Epidermal melanocyte (primary cell): ENCODE results near the gene MICU1.
"Not testable (repeated sequence)": the region's sequence is repeated elsewhere in the genome, so short reads cannot be mapped to it uniquely, and the experiment has no call there.

ENCODE experiments used
- DNase-seq: peaks from one replicate; pipeline ENCODE4 v3.0.0; 2011; ENCODE audit warnings: low spot score; ENCODE audit not compliant: insufficient read length

Gene MICU1

DNA sequence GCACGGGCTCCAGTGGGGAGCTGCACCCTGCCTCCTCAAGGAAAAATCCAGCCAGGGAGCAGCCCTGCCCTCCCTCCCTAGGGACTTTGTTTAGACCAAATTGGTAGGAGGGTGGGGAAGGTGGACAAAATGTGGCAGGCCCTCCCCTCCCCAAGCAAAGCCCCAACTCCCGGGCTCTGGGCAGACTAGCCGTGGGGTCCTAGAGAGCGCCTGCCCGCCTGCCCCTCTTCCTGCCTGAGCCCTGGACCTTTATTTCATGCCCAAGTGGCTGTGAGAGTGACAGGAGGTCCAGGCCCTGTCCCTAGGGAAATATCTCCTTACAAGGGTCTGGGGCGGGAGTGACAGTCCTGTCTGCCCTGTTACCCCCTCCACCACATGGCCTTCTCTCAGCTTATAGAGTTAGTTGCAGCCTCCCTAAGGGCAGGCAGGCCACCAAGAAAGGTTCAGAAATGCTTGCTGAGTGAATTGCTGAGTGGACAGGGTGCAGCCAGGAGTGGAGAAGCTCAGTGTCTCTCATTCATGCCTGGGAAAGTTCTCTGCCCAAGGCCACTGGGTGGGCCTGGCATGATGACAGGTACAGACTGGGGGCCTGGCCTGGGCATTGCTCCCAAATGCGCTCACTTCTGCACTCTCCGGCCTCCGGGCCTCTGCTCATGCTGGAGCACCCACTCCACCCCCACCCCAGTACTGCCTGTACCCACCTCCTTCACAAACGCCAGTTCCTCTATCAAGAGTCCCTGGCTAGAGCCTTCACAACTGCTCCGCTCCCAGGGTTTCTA lies 296.4 kb downstream of the MICU1 start:
- no peak for DNase-seq

DNA sequence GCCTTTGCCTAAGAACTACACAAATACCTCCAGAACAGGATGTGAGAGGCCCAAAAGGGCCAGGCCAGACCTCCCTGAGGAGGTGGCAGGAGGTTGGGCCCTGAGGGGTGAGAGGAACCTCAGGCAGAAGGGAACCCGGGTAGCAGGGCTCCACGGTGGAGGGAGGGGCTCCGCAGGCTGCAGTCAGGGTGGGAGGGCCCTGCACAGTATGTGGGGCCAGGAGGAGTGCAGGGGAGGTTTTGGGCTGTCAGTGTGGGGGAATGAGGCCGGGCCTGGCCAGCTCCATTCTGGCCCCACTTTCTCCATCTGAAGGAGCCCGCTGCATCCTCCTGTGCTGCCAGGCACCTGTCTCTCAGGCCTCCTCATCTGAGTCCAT lies 297.1 kb downstream of the MICU1 start:
- DNase-seq: no peak

DNA sequence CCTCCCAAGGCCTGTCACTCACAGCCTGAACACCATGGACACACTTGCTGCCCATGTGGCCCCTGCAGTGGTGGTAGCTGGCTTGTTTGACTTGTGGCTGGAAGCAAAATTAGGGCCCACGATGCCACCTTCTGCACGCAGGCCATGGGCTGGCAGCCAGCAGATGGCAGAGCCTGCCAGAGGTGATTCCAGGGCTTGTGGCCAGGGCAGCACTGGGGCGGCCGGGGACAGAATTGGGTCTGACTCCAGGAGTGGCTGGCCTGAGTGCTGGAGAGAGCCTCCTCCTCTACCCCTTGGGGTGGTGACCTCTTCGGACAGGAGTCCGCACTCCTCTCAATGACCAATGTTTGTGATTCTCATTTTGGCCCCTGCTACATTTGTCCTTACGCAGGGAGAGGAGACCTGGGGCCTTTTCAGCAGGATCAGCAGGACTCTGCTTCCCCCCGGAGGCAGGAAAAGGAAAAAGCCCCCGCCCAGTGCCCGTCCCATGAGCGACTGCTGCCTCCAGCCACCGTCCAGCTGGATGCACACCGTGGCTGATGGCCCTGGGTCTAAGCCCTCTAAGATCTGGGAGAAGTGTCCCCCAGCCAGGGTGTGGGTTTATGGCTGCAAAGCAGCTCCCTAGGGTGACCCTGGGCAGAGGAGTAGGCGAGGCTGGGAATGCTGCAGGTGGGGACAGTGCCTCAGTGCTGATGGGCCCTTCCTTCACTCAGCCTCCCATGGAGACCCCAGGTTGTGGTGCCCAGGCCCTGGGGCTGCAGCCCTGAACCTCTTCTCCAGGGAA lies 297.6 kb downstream of the MICU1 start:
- DNase-seq: no peak

DNA sequence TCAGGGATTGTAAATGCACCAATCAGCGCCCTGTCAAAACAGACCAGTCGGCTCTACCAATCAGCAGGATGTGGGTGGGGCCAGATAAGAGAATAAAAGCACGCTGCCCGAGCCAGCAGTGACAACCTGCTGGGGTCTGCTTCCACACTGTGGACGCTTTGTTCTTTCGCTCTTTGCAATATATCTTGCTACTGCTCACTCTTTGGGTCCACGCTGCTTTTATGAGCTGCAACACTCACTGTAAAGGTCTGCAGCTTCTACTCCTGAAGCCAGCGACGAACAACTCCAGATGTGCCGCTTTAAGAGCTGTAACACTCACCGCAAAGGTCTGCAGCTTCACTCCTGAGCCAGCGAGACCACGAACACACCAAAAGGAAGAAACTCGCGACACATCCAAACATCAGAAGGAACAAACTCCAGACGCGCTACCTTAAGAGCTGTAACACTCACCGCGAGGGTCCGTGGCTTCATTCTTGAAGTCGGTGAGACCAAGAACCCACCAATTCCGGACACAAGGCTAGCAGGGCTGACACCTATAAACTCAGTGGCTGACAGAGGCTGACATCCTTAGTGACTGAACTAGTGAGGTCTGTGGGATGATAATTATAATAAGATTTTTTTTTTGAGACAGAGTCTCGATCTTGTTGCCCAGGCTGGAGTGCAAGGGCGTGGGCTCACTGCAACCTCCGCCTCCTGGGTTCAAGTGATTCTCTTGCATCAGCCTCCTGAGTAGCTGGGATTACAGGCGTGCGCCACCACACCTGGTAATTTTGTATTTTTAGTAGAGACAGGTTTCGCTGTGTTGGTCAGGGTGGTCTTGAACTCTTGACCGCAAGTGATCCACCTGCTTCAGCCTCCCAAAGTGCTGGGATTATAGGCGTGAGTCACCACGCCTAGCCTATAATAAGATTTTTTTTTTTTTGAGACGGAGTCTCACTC lies 298.9 kb downstream of the MICU1 start:
- DNase-seq: not testable (repeated sequence)

DNA sequence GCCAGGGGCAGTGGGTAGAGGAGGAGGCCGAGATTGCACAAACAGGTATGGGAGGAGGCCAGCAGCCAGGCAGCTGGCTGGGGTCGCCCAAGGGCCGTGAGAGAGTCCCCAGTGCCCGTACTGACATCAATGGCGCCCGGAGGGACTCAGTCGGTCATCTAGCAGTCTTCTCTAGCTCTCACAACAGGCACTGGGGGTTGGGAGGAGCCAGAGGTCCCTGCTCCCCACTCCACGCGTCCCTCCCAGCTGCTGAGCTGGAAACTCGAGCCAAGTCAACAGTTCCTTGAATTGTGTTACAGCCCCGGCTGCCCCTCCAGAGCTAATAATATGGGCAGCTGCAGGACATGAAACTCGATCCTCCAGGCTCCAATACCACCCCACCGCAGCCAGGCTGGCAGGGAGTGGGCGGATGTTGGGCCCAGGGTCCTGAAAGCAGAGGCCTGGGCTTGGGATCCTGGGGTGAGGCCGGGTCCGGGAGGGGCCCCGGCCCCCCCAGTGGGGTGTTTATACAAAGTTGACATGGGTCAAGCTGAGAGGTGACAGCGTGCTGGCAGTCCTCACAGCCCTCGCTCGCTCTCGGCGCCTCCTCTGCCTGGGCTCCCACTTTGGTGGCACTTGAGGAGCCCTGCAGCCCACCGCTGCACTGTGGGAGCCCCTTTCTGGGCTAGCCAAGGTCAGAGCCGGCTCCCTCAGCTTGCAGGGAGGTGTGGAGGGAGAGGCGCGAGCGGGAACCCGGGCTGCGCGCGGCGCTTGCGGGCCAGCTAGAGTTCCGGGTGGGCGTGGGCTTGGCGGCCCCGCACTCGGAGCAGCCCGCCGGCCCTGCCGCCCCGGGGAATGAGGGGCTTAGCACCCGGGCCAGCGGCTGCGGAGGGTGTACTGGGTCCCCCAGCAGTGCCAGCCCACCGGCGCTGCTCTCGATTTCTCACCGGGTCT lies 300.4 kb downstream of the MICU1 start:
- DNase-seq: not testable (repeated sequence)

DNA sequence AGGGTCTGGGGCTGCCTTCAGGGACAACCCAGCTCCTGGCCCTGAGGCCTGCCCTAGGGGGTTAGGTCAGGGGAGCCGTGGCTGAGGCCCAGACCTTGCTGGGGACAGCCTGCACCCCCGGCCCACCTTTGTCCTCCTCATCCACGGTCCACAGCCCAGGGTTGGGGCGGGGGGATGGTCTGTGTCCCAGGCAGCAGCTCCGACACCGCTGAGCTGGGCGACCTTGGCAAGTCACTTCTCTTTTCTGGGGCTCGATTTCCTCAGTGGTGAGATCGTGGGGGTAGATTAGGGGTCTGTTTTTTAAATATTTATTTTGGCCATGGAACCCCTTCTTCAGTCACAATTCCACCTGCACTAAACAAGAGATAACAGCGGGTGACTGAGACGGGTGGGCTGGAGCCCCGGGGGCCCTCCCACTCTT lies 302.1 kb downstream of the MICU1 start:
- DNase-seq: no peak

DNA sequence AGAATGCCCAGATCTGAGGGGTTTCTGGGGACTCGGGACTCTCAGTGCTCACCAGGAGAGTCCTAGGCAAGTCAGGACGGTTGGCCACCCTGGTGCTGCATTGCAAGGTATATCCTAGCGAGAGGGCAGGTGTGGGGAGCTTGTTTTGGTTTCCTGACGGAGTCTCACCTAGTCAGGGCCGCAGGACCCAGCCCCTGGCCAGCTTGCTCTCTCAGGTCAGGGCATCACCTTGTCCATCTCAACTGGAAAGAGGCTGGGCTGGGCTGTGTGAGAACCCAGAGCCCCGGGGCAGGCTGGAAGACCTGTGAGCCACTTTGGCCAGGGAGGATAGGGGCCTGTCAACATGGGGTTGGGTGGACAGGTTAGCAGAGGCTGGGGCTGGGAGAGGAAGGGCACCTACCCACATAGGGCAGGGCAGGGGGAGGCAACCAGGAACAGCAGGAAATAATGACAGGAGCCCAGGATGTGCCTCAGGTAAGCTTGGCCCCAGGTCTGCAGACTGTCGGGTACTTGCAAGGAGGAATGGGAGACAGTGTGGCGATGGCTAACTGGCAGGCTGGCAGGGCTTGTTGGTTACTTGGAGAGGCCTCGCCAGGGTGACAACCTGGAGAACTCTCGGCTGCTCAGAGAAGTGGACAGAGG lies 302.6 kb downstream of the MICU1 start:
- no peak for DNase-seq

DNA sequence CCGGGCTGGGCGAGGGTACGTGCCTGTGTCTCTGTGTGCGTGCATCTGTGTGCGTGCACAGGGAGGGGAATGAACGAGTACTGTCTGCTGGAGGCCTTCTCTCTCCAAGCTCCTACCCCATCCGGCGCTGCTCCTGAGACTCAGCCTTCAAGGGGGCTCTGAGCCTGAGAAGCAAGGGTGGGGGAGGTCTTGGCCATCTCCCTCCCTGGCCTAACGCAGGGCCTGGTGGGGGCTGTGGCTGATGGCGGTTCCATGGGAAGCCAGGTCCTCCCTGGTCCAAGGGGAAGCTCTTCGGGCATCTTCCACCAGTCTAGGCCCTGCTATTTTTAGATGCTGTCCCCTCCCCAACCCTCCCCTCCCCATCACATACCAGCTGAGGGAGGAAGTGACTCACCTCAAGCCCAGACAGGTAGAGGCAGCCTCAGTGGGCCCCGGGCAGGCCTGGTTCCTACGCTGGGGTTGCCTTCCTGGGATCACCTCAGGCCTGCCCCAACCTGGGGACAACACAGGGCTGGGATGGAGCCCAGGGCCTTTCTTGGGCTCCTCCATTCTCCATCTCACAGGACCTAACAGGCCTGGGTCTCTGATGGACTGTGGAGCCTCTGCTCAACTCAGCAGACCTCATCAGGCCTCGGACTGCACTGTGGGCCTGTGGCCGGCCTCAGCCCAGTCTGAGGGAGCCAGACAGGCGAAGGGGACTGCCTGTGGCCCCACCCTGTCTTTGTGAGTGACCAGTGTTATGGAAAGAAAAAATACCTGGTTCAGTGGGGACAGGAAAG lies 303.4 kb downstream of the MICU1 start:
- DNase-seq: no peak

DNA sequence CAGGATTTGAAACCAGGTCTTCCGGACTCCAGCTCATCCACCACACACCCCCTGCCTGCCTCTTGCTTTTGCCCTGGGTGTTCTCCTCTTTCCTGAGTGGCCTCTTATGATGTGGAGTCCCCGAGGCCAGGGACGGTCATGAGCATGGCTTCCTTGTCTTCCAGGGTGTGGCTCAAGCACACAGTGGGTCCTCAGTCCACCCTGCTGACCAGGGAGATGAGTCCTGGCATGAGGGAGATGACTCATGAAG lies 303.9 kb downstream of the MICU1 start:
- no peak for DNase-seq

DNA sequence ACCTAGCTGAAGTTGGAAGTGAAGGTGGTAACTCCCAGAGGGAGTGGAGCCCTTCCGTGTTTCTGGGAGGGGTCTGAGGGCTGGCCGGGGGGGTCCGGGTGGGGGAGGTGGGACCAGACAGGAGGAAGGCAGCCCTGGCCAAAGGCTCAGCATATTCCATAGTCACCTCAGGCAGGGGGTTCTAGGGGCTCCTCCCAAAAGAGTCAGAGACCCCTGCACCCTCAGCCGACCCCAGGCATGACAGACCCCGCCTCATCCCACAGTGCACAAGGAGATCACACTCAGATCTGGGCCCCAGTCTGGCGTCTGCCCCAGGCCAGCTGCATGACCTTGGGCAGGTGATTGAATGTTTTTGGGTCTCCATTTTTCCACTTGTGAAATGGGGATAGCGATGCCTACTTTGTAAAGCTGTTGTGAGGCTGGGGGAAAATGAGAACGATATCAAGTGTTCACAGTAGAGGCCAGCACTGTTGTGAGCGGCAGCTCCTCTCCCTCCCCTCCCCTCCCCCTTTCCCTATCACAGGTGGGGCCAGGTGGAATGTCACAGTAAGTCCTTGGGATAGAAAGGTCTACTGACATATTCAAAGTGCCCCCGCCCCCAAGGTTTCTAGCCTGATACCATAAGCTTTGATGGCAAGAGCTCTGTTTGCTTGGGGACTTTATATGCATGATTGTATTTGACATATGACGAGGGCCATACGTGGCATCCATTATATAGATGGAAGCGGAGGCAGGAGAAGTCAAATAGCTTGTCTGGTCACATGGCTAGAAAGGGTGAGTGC lies 304.4 kb downstream of the MICU1 start:
- DNase-seq: no peak

DNA sequence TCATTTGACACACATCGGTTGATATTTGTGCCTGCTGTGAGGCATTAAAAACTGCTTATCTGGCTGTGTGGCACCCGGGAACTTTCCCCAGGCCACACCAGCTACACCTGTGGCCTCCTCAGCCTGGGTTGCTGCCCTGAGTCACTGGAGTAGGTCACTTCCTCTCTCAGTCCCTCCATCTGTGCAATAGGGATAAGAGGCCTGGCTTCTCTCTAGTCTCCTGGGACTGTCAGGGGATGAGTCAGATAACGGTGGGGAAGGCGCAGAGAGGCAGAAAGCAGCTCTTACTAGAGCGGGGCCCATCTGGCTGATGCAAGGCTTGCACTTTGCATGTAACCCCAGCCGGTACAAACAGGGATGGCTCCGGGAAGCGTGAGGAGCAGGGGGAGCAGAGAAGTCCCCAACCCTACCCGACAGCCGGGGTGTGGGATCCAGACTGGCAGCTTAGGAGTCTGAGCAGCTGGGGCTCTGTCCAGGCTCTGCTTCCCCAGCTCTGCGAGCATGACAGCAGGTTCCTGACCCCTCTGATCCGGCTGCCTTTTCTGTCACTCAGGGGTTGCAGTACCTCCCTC lies 305.1 kb downstream of the MICU1 start:
- DNase-seq: peak; percentile 87

DNA sequence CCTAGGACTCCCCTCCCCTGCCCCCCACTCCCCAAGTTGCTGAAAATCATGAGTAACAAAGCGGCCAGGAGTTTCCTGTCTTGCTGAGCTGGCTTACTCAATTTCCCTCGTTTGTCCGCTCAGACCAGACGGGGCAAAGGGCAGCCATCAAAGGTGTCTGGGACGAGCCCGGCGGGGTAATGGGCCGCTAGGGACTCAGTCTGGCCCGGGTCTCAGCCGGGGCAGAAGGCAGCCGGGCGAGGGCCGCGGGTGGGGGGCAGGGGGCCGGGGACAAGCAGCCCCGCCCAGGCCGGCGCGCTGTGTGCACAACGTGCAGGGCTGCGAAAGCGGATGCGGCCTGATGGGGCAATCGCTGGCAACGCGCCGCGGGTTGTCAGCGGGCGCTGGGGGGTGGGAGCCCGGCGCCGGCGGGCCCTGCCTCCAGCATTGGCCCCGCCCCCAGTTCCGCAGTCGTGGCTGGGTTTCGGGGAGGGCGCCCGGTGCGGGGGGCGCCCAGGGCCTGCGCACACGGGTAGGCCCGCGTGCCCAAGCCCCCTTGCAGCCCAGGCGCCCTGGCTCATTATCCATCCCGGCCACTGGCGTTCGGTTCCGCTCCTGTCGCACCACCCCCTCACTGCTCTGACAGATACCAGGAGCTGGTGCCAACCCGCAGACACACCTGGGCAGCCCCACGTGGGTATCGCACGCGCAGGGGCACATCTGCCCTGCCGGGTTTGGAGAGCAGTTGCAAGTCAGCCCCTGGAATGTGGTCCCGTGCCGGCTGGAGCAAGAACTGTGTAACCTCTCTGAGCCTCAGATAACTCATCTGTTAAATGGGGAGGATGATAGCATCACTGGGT lies 306.2 kb downstream of the MICU1 start:
- peak; percentile 88 for DNase-seq

DNA sequence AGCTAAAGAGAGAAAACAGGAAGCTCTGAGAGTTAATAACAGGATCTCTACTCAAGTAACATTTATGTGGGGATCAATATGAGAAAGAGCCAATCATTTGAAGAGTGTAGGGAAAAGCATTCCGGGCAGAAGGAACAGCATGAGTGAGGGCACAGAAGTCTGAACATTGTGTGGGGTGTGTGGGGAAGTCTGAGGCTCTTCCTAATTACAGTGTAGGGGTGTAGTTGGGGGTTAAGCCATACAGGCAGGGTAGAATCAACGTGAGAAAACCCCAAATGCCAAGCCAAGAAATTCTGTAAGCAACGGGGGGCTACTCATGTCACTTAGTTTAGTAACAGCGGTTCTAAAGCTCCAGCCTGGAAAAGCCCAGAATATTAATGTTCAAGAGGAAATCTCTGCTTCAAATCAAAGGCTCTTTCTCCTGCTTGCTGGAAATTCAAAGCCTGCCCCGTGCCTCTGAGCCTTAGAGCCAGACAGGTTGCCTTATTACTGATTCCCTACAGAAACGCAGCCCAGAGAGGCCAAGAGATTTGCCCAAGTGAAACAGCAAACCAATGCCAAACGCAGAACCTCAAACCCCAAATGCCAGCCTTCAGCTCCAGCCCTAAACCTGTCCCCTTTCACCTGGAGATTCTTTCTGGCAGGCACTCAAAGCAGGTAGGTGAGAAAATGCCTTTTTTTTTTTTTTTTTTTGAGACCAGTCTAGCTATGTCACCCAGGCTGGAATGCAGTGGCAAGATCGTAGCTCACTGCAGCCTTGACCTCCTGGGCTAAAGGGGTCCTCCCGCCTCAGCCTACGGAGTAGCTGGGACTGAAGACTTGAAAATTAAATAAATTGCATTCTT lies 307.2 kb downstream of the MICU1 start:
- DNase-seq: no peak
